ENCODE measurements around the gene MPND. TPM values are rescaled to one million over a fixed set of nuclear protein-coding genes. Genes with fewer than 3 reads are reported as not detected.

MPND gene
- total and polyA plus RNA-seq, 5 experiments from 2014 or later, result 4.6 to 22.1 (median 5.3) TPM

DNA sequence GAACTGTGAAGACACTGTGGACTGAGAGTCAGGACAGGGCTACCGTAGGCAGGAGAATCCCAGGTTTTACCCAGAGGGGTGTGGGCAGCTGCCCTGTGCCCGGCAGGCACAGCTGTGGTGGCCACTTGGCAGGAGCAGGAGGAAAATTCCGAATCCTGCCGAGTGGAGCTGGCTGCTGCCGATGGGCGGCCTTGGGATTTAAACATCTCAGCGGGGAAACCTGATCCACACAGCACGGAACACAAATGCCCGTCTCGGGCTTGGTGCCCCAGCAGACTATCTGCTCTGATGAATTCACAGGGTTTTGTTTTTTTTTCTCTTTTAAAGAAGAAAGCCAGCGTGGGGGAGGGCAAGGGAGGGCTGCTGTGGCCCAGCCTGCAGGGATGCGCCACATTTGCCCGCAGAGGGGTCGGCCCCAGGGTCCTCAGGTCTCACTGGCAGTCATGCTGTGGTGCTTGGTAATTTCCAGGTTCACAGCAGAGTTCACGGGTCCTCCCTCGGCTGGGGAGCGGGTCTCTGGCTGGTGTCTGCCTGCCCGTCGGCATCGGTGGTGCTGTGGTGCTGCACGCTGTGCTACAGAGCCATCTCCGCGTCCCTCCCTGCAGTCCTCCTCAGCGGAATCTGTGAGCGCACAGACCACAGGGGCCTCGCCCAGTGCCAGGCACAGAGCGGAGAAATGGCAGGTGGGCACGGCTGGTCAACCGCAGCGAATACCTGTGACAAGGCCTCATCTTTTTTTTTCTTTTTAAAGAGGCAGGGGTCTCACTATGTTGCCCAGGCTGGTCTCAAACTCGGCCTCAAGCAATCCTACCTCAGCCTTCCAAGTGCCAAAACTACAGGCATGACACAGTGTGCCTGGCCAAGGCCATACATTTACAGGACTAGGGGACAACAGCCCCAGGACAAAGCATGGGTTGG is 28.1 kb downstream of the MPND start:
- H3K4me3 Mint-ChIP-seq, result peak overlapping the region in 7 of 10 donors; percentile 18 to 89 (median 58)
- no peaks in the 10 kb centered on the region for H3K27me3 Mint-ChIP-seq
- DNase-seq (no peak), ATAC-seq (no peak)
- peak overlapping the region in 9 of 10 donors; percentile 49 to 92 (median 87) for H3K27ac Mint-ChIP-seq
- peaks cover 25 to 70% (median 54%) of the 10 kb centered on the region in 4 donors for H3K4me1 Mint-ChIP-seq
- POLR2A ChIA-PET, result interaction anchor here (0.7 to 2.6 kb wide), 5 partner anchors 8 to 99 kb away, joined by 3 to 17 read pairs (median 5); partner anchors contain the start of genes CHAF1A and MPND
- peaks cover 0 to 7% (median 0%) of the 10 kb centered on the region in 3 donors for H3K36me3 Mint-ChIP-seq
- H3K9me3 Mint-ChIP-seq, result no peaks in the 10 kb centered on the region

DNA sequence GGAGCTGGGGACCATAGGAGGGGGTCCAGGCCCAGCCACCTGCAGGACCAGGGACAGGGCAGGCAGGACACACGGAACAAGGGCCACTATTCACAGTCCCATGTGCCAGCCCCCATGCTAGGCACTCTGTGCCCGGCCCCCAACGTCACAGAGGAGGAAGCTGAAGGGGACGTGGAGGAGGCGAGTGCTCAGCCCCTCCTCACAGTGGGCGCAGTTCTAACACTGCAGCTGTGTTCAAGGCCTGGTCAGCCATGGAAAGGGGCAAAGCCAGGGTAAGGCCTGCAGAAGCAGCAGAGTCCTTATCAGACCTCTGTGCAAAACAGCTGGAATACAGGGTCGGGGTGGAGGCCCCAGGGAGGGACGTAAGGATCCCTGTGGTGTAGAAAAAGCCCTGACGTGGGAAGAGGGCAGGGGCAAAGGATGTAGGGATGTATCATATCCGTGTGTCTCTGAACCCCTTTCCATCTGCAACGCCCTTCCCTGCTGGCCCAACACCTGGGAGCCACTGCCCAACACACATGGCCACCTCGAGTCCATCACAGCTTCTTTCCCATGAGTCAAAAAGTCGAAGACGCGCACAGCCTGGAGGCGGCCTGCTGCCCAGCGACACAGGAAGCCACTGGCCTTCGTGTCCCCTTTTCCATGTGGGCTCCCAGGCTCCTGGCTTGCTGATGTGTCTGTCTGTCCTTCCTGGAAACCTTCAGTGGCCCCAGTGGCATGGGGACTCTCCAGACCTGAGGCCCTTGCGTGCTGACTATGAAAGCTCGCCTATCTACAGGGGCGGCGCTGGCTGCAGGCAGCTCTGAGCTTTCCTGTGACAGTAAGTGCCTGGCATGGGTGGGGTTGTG is 29.0 kb downstream of the MPND start:
- Mint-ChIP-seq H3K36me3 (peaks cover 0 to 4% (median 0%) of the 10 kb centered on the region in 3 donors), H3K4me1 (peaks cover 29 to 76% (median 60%) of the 10 kb centered on the region in 4 donors), H3K27ac (peak overlapping the region in 8 of 10 donors; percentile 2 to 83 (median 50)), H3K27me3 (no peaks in the 10 kb centered on the region), H3K4me3 (peak overlapping the region in 1 of 10 donors; percentile 24), H3K9me3 (no peaks in the 10 kb centered on the region)
- ATAC-seq, result no peak
- no peak for DNase-seq
- POLR2A ChIA-PET, result interaction anchor here (1.0 kb wide), 1 partner anchor 30 kb away, joined by 3 read pairs; the partner anchor contains the start of gene CHAF1A

DNA sequence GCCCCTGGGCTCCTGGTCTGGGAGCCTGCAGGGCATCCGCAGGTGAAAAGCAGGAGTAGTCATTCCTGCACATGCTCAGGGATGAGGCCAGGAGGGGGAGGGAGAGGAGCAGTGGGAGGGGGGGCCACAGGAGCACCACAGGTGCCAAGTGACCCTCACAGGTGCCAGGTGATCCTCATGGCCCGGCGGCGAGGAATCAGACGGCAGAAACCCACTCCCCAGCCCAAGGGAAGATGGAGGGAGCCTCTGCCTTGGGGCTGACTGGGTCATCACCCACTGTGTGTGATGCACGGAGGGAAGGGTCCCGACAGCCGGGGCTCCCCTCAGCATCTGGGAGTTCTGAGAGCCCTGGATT is 29.6 kb downstream of the MPND start:
- peaks cover 0 to 4% (median 0%) of the 10 kb centered on the region in 3 donors for H3K36me3 Mint-ChIP-seq
- ATAC-seq (no peak), DNase-seq (no peak)
- peak overlapping the region in 2 of 10 donors; percentile 19 to 44 for H3K27ac Mint-ChIP-seq
- POLR2A ChIA-PET, result no interaction called here
- H3K27me3 Mint-ChIP-seq, result no peaks in the 10 kb centered on the region
- no peaks in the 10 kb centered on the region for H3K9me3 Mint-ChIP-seq
- no peak overlapping the region for H3K4me3 Mint-ChIP-seq
- peaks cover 27 to 78% (median 56%) of the 10 kb centered on the region in 4 donors for H3K4me1 Mint-ChIP-seq

GRCh38 chr19:4373601-4374497 is 30.5 kb downstream of the MPND start:
- POLR2A ChIA-PET, result interaction anchor here (0.5 to 1.8 kb wide), 3 partner anchors 27 to 285 kb away, joined by 3 to 5 read pairs (median 4); partner anchors contain the start of gene SH3GL1
- Mint-ChIP-seq H3K36me3 (peaks cover 0 to 4% (median 0%) of the 10 kb centered on the region in 3 donors), H3K27me3 (no peaks in the 10 kb centered on the region), H3K4me1 (peaks cover 23 to 77% (median 54%) of the 10 kb centered on the region in 4 donors), H3K4me3 (peak overlapping the region in 3 of 10 donors; percentile 16 to 20 (median 19)), H3K27ac (peak overlapping the region in 4 of 10 donors; percentile 16 to 56 (median 34)), H3K9me3 (no peaks in the 10 kb centered on the region)
- no peak for ATAC-seq
- no peak for DNase-seq

- Mint-ChIP-seq H3K9me3 (no peaks in the 10 kb centered on the region), H3K27ac (peak overlapping the region in 2 of 10 donors; percentile 16 to 56), H3K27me3 (no peaks in the 10 kb centered on the region), H3K4me3 (no peak overlapping the region), H3K36me3 (peaks cover 0 to 4% (median 0%) of the 10 kb centered on the region in 3 donors), H3K4me1 (peaks cover 22 to 79% (median 54%) of the 10 kb centered on the region in 4 donors)
- no peak for ATAC-seq
- DNase-seq, result no peak
- POLR2A ChIA-PET, result interaction anchor here (0.5 to 1.8 kb wide), 5 partner anchors 16 to 286 kb away, joined by 3 to 5 read pairs (median 4); partner anchors contain the start of gene SH3GL1
Observed at GRCh38 chr19:4374498-4375163, 31.3 kb downstream of the MPND start.

- Mint-ChIP-seq H3K4me1 (peaks cover 29 to 79% (median 57%) of the 10 kb centered on the region in 4 donors), H3K36me3 (peaks cover 0 to 4% (median 0%) of the 10 kb centered on the region in 3 donors), H3K27me3 (no peaks in the 10 kb centered on the region), H3K27ac (peak overlapping the region in 7 of 10 donors; percentile 40 to 85 (median 72)), H3K4me3 (peak overlapping the region in 4 of 10 donors; percentile 19 to 52 (median 28)), H3K9me3 (no peaks in the 10 kb centered on the region)
- POLR2A ChIA-PET, result interaction anchor here (1.2 to 1.8 kb wide), 3 partner anchors 15 to 96 kb away, joined by 4 read pairs; partner anchors contain the start of gene SH3GL1
- ATAC-seq (no peak), DNase-seq (peak in 1 of 10 donors; percentile 17)
Observed at GRCh38 chr19:4375164-4376027, 32.0 kb downstream of the MPND start.

GRCh38 chr19:4376028-4376670 is 32.8 kb downstream of the MPND start:
- POLR2A ChIA-PET, result interaction anchor here (1.4 kb wide), 1 partner anchor 15 kb away, joined by 4 read pairs; no protein-coding TSS in a partner anchor
- Mint-ChIP-seq H3K27me3 (no peaks in the 10 kb centered on the region), H3K4me3 (peak overlapping the region in 7 of 10 donors; percentile 4 to 52 (median 28)), H3K4me1 (peaks cover 32 to 79% (median 61%) of the 10 kb centered on the region in 4 donors), H3K36me3 (peaks cover 0 to 4% (median 0%) of the 10 kb centered on the region in 3 donors), H3K9me3 (no peaks in the 10 kb centered on the region), H3K27ac (peak overlapping the region; percentile 65 to 88 (median 78))
- DNase-seq (no peak), ATAC-seq (no peak)

DNA sequence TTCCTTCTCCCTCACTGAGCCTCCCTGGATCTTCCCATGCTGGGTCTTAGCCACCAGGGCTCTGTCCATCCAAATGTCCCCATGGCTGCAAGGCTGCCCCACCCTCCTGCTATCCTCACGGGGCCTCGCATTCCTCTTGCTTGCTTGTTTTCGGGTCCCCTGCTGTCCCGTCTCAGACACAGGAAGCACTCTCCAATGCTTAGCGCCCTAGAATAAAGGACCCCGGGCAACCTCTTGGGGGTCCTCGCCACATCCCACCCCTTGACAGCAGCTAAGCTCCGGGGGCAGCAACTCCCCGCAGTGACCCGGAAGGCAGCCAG is 33.3 kb downstream of the MPND start:
- Mint-ChIP-seq H3K36me3 (peaks cover 0 to 4% (median 0%) of the 10 kb centered on the region in 3 donors), H3K4me1 (peaks cover 34 to 78% (median 63%) of the 10 kb centered on the region in 4 donors), H3K27ac (peak overlapping the region; percentile 62 to 88 (median 78)), H3K4me3 (peak overlapping the region in 3 of 10 donors; percentile 4 to 38 (median 32)), H3K27me3 (no peaks in the 10 kb centered on the region), H3K9me3 (no peaks in the 10 kb centered on the region)
- ATAC-seq, result no peak
- POLR2A ChIA-PET, result no interaction called here
- DNase-seq, result no peak

DNA sequence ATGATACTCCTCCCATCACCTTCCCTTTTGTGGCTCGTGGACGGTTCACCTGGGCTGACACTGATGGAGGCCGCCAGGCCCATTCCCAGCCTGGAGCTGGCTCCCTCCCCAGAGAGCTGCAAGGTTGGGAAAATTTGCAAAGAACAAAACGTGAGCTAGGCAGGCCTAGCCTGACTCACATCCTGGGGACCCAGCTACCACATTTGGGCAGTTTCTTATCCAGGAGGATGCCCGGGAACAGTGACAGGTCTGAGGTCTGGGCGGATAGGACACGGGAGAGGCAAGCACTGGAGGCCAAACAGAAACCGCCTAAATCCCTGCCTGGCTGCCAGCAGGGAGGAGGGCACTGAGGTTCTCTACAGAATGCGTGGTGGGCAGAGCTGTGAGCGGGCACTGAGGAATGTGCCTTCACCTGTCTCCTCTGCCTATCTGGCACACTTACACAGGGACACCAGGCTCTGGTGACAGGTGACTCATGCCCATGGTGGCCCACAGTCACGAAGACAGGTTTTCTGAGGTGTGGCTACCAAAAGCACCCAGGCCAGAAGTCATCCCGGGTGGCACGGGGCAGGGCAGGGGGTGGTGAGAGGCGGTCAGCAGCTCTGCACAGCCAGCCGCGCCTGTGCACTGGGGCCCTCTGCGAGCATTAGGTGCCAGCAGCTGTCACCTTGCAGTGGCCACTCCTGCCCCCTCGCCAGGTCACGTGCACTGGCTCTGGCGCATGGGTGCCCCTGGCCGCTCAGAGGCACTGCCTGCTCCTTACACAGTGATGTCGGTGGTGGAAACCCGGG is 33.8 kb downstream of the MPND start:
- H3K27ac Mint-ChIP-seq, result peak overlapping the region; percentile 47 to 88 (median 74)
- ATAC-seq, result no peak
- POLR2A ChIA-PET, result no interaction called here
- peak overlapping the region in 2 of 10 donors; percentile 4 to 38 for H3K4me3 Mint-ChIP-seq
- peaks cover 38 to 76% (median 65%) of the 10 kb centered on the region in 4 donors for H3K4me1 Mint-ChIP-seq
- H3K36me3 Mint-ChIP-seq, result peaks cover 0 to 4% (median 0%) of the 10 kb centered on the region in 3 donors
- no peaks in the 10 kb centered on the region for H3K27me3 Mint-ChIP-seq
- H3K9me3 Mint-ChIP-seq, result no peaks in the 10 kb centered on the region
- DNase-seq, result no peak

Data from naive thymus-derived CD8-positive, alpha-beta T cell (primary cell).